ENCODE measurements around the gene HIVEP1. TPM values are rescaled to one million over a fixed set of nuclear protein-coding genes. Genes with fewer than 3 reads are reported as not detected.

Gene HIVEP1
- total RNA-seq, 2 donors from 2014 or later: 33.6 to 35.1 TPM

DNA sequence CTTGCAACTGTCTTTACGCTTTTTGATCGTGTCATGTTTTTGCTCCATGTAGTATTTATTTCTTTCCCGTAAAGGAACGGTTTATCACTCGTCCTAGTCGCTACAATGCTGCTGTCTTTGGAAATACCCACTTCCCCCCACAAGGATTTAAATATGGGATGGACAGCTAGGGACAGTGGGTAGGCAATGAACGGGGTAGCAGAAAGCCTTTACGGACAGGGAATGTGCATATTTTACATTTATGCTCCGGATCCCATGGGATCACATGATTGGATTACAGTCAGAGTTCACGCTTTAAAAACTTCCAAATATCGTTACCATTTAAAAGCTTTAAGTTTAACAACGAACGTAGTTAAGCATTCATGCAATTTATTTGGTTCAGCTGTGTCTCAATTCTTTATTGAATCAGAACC lies 1.2 kb downstream of the HIVEP1 start:
- 5 to 10% methylated on average over 8 to 13 of the region's 13 CpGs for WGBS, 2 experiments (ENCODE audit: insufficient coverage in 1 of 2, insufficient read length in 1 of 2)
- H3K9me3 ChIP-seq (ENCODE audit: control insufficient read depth, low read length): peaks cover 28% of the 10 kb centered on the region
- H3K9me3 Mint-ChIP-seq: peaks cover 6% of the 10 kb centered on the region
- H3K27me3 Mint-ChIP-seq (ENCODE audit: insufficient read depth): no peaks in the 10 kb centered on the region
- H3K4me1 Mint-ChIP-seq: peaks cover 10% of the 10 kb centered on the region
- peak overlapping the region; percentile 92 for H3K27ac ChIP-seq (ENCODE audit: low read depth, low read length)
- H3K36me3 Mint-ChIP-seq (ENCODE audit: low read depth): peaks cover 36% of the 10 kb centered on the region
- no peak for DNase-seq
- H3K4me3 Mint-ChIP-seq: peak overlapping the region; percentile 80
- TF ChIP-seq, protein P1, sequence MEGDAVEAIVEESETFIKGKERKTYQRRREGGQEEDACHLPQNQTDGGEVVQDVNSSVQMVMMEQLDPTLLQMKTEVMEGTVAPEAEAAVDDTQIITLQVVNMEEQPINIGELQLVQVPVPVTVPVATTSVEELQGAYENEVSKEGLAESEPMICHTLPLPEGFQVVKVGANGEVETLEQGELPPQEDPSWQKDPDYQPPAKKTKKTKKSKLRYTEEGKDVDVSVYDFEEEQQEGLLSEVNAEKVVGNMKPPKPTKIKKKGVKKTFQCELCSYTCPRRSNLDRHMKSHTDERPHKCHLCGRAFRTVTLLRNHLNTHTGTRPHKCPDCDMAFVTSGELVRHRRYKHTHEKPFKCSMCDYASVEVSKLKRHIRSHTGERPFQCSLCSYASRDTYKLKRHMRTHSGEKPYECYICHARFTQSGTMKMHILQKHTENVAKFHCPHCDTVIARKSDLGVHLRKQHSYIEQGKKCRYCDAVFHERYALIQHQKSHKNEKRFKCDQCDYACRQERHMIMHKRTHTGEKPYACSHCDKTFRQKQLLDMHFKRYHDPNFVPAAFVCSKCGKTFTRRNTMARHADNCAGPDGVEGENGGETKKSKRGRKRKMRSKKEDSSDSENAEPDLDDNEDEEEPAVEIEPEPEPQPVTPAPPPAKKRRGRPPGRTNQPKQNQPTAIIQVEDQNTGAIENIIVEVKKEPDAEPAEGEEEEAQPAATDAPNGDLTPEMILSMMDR (conservative IDR thresholded peaks at IDR 0.05): no peak
- peak overlapping the region; percentile 98 for H3K4me3 ChIP-seq (ENCODE audit: low read length)
- H3K36me3 ChIP-seq (ENCODE audit: control insufficient read depth, insufficient read depth, low read length): peaks cover 41% of the 10 kb centered on the region
- H3K27me3 ChIP-seq (ENCODE audit: control insufficient read depth, insufficient read depth, low read length, poor library complexity, severe bottlenecking): no peaks in the 10 kb centered on the region
- H3K9ac ChIP-seq (ENCODE audit: extremely low read depth, low read length, poor library complexity, severe bottlenecking): peak overlapping the region; percentile 75
- no peaks in the 10 kb centered on the region for H3K4me1 ChIP-seq (ENCODE audit: control insufficient read depth, insufficient read depth, low read length)
- H3K27ac Mint-ChIP-seq: peak overlapping the region; percentile 77

DNA sequence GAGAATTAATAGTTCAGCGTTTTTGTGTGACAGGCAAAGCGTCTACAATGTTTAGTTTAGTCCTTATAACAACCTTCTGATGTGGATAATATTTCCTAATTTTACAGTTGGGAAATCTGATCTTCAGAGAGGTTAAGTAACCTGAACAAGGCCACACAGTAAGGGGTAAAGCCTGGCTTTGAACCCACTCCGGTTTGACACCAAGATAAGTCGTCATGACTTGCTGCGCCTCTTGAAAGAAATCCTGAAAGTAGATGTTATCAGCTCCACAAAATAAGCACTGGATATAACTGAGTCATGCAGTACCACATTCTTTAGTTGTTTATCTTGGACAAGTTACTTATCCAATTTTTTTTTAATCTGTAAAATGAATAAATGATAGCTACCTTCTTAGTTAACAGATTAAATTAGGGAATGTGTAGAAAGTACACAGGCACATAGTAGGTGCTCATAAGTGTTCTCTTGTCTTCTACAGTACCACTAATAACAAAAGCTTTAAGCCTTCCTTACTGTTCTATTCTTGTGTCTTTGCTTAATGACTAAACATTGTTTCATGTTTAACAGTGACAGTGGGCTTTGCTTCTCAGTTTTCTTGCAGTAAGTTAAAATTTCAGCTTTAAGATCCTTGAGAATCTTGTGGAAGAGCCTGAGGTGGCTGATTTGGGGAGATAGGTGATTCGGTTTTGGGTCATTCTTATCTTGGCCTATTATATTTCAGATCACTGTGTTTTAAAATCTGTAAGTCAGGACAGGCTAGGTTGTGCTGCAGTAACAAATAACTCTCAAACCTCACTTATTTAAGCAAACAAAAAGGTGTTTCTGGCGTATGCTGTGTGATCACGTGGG lies 2.1 kb downstream of the HIVEP1 start:
- Mint-ChIP-seq H3K4me3 (peak overlapping the region; percentile 80), H3K27me3 (ENCODE audit: insufficient read depth) (no peaks in the 10 kb centered on the region), H3K36me3 (ENCODE audit: low read depth) (peaks cover 40% of the 10 kb centered on the region), H3K27ac (no peak overlapping the region), H3K4me1 (peaks cover 20% of the 10 kb centered on the region), H3K9me3 (peaks cover 6% of the 10 kb centered on the region)
- Histone ChIP-seq H3K4me3 (ENCODE audit: low read length) (peak overlapping the region; percentile 98), H3K9ac (ENCODE audit: extremely low read depth, low read length, poor library complexity, severe bottlenecking) (peak overlapping the region; percentile 75), H3K4me1 (ENCODE audit: control insufficient read depth, insufficient read depth, low read length) (peaks cover 6% of the 10 kb centered on the region), H3K27me3 (ENCODE audit: control insufficient read depth, insufficient read depth, low read length, poor library complexity, severe bottlenecking) (no peaks in the 10 kb centered on the region), H3K27ac (ENCODE audit: low read depth, low read length) (no peak overlapping the region), H3K36me3 (ENCODE audit: control insufficient read depth, insufficient read depth, low read length) (peaks cover 43% of the 10 kb centered on the region), H3K9me3 (ENCODE audit: control insufficient read depth, low read length) (peaks cover 28% of the 10 kb centered on the region)
- DNase-seq: no peak
- WGBS, 2 experiments (ENCODE audit: insufficient coverage in 1 of 2, insufficient read length in 1 of 2): 85 to 89% methylated on average over 5 to 8 of the region's 8 CpGs
- TF ChIP-seq, protein P1 (conservative IDR thresholded peaks at IDR 0.05): no peak

DNA sequence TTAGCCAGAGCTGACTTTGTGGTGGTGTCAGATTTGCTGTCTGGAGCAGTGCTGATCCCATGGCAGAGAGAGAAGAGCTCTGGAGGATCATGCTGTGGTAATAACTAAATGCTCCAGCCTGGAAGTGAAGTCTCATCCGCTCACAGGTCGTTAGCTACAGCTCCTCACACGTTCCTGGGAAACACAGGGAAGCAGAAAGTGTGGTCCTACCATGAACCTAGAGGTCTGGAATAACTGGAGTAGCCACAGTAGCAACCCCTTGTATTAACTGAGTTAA lies 2.7 kb downstream of the HIVEP1 start:
- Histone ChIP-seq H3K36me3 (ENCODE audit: control insufficient read depth, insufficient read depth, low read length) (peaks cover 43% of the 10 kb centered on the region), H3K27ac (ENCODE audit: low read depth, low read length) (no peak overlapping the region), H3K9ac (ENCODE audit: extremely low read depth, low read length, poor library complexity, severe bottlenecking) (no peak overlapping the region), H3K4me1 (ENCODE audit: control insufficient read depth, insufficient read depth, low read length) (peaks cover 7% of the 10 kb centered on the region), H3K4me3 (ENCODE audit: low read length) (peak overlapping the region; percentile 98), H3K27me3 (ENCODE audit: control insufficient read depth, insufficient read depth, low read length, poor library complexity, severe bottlenecking) (no peaks in the 10 kb centered on the region), H3K9me3 (ENCODE audit: control insufficient read depth, low read length) (peaks cover 28% of the 10 kb centered on the region)
- H3K9me3 Mint-ChIP-seq: peaks cover 6% of the 10 kb centered on the region
- DNase-seq: no peak
- H3K36me3 Mint-ChIP-seq (ENCODE audit: low read depth): peaks cover 40% of the 10 kb centered on the region
- TF ChIP-seq, protein P1 (conservative IDR thresholded peaks at IDR 0.05): no peak
- H3K27me3 Mint-ChIP-seq (ENCODE audit: insufficient read depth): no peaks in the 10 kb centered on the region
- H3K4me3 Mint-ChIP-seq: no peak overlapping the region
- WGBS, 2 experiments (ENCODE audit: insufficient coverage in 1 of 2, insufficient read length in 1 of 2): 84 to 96% methylated on average over 3 of the region's 3 CpGs
- H3K27ac Mint-ChIP-seq: no peak overlapping the region
- peaks cover 22% of the 10 kb centered on the region for H3K4me1 Mint-ChIP-seq

All from endodermal cell (in vitro differentiated cells).